ENCODE data around the gene SLC6A18.
A peak's percentile ranks its signal among the peaks of the same experiment; 100 is the strongest.

Gene SLC6A18

DNA sequence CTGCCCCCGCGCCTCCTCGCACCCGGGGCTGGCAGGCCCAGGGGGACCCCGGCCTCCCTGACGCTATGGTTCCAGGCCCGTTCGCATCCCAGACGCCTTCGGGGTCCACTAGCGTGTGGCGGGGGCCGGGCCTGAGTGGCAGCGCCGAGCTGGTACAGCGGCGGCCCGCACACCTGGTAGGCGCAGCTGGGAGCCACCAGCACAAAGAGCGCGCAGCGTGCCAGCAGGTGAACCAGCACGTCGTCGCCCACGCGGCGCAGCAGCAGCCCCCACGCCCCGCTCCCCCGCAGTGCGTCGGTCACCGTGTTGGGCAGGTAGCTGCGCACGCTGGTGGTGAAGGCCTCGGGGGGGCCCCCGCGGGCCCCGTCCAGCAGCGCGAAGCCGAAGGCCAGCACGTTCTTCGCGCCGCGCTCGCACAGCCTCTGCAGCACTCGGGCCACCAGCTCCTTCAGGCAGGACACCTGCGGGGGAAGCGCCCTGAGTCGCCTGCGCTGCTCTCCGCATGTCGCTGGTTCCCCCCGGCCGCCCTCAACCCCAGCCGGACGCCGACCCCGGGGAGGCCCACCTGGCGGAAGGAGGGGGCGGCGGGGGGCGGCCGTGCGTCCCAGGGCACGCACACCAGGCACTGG is 69.1 kb downstream of the SLC6A18 start:
- no peak for DNase-seq

DNA sequence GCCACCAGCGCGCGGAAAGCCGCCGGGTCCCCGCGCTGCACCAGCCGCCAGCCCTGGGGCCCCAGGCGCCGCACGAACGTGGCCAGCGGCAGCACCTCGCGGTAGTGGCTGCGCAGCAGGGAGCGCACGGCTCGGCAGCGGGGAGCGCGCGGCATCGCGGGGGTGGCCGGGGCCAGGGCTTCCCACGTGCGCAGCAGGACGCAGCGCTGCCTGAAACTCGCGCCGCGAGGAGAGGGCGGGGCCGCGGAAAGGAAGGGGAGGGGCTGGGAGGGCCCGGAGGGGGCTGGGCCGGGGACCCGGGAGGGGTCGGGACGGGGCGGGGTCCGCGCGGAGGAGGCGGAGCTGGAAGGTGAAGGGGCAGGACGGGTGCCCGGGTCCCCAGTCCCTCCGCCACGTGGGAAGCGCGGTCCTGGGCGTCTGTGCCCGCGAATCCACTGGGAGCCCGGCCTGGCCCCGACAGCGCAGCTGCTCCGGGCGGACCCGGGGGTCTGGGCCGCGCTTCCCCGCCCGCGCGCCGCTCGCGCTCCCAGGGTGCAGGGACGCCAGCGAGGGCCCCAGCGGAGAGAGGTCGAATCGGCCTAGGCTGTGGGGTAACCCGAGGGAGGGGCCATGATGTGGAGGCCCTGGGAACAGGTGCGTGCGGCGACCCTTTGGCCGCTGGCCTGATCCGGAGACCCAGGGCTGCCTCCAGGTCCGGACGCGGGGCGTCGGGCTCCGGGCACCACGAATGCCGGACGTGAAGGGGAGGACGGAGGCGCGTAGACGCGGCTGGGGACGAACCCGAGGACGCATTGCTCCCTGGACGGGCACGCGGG is 69.9 kb downstream of the SLC6A18 start, which contains the start of gene TERT:
Gene TERT, minus strand, starts transcription at position 234 of the 815 bp plus-strand sequence. Its CDS starts 79 bp downstream, at position 155.
- DNase-seq, result peak; percentile 82

DNA sequence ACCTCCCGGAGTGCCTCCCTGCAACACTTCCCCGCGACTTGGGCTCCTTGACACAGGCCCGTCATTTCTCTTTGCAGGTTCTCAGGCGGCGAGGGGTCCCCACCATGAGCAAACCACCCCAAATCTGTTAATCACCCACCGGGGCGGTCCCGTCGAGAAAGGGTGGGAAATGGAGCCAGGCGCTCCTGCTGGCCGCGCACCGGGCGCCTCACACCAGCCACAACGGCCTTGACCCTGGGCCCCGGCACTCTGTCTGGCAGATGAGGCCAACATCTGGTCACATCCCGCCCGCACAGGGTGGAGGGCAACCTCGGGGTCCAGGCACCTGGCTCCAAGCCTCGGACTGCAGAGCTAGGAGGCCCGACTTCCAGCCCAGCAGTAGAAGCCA is 70.5 kb downstream of the SLC6A18 start:
- DNase-seq, result no peak

Measured in CD4-positive, alpha-beta T cell treated with Interleukin-10 for 1 hour (primary cell).